H1 (cell line): Measurements from ENCODE around the gene RCSD1.

Source experiments
- CHD2 ChIP-seq: IDR thresholded peaks from 2 replicates; pipeline ENCODE4 v1.6.1; 2012; ENCODE audit warnings: low read length, improper control_type of control experiment
- POLR2A ChIP-seq, 2 experiments: IDR thresholded peaks; 1 replicate in 1 of 2; 2 replicates in 1 of 2; pipeline ENCODE4 v1.6.1; 2011; ENCODE audit warnings: low read depth in 2 of 2, low read length in 2 of 2, mild to moderate bottlenecking in 2 of 2; ENCODE audit errors: control extremely low read depth in 1 of 2
- RFX5 ChIP-seq: IDR thresholded peaks from 2 replicates; pipeline ENCODE4 v1.6.1; 2011; ENCODE audit warnings: low read depth, low read length, improper control_type of control experiment, borderline replicate concordance
- SIX5 ChIP-seq: IDR thresholded peaks from 2 replicates; pipeline ENCODE4 v1.6.1; 2011; ENCODE audit warnings: mild to moderate bottlenecking, low read depth, low read length

DNA sequence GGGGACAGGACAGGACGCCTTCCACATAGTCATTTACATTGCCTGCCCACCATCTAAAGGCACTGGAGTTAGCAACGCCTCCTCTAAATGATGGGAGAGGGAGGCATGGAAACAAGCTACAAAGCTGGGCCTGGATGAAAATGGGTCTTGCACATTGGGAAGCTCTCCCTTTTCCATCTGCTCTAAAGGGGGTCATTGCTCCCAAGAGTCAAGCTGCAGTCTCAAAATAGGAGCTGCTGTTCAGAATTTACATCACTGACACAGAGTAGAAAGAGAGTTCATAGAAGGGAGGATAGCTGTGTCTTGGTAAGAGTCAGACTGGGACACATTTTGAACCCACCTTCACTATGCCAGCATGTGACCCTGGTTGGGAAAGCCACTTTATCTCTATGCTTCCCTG lies 26.6 kb downstream of the RCSD1 start:
- TF ChIP-seq CHD2 (no peak), SIX5 (no peak), POLR2A (IDR thresholded peaks at IDR 0.05; ENCODE audit: control extremely low read depth in 1 of 2, low read depth in 2 of 2, low read length in 2 of 2) (no peak), RFX5 (no peak)
